Astrocyte of the hippocampus (primary cell): ENCODE data around the gene PTPRT.
A peak's percentile ranks its signal among the peaks of the same experiment; 100 is the strongest.
"Not testable (repeated sequence)": the region's sequence is repeated elsewhere in the genome, so short reads cannot be mapped to it uniquely, and the experiment has no call there.

ENCODE experiments used
- DNase-seq: peaks from one replicate; pipeline ENCODE4 v3.0.0; 2011; ENCODE audit warnings: low read depth, low spot score

PTPRT gene

DNA sequence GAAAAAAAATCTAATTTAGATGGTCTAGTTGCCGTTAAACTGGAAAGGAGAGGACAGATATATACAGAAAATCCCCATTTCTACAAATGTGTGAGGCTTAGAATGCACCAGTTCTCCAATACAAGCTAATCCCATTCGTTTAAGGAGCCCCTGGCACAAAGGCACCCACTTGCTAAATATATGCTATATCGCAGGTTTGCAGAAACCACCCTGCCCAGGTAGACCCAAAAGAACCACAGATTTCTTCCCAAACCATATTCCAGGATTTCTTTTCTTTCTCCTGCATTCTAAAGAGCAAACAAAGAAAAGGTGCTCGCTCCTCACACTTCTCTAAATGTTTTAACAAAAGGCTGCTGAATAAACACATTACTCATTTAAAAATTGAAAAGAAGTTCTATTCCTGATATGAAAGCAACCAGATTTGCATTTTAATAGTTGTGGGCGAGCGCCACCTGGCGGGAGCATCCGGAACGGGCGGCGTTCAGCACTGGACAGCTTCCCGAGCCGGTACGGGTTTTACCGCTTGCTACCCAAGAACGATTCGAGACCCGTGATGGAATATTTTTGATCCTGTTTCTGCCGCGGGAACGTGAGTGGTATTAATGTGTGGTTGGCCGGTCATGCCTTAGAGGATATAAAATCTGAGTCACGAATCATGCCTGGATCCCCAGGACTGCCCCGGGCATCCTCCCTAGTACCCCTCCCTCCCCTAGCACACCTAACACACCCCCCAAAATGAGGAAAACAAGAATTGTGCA is 2.1 kb downstream of the PTPRT start:
- DNase-seq, result peak; percentile 81

DNA sequence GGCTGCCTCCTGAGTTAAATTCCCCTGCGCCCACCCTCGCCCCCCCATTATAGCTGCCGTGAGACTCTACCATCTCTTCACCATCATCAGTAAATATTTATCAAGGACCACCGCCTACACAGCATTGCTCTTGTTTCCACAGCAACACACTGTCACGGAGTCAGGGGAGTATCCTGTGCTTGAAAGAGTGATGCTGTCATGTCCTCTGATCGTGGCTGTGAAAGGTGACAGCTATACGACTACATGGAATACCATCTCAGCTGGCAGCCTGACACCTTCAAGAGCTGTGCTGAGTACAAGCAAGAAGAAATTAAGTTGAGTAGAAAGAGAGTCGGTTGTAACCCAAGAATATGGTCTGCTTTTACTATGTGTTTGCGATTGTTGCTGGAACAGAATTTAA is 3.4 kb downstream of the PTPRT start:
- DNase-seq, result no peak

DNA sequence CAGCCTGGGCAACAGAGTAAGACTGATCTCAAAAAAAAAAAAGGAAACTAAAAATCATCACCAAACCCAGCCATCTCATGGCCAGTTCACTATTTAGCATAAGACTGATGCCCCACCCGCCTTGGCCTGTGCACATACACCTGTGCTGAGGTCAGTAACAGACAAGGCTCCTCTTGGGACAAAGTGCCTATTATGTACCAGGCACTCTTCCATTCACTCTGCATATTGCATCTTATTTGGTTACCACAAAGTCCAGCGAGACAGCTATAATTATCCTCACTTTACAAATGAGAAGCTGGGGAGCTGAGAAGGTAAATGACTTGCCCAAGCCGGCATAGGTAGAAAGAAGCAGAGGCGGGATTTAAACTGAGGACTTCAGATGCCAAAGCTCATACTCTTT is 3.8 kb downstream of the PTPRT start:
- DNase-seq, result no peak

DNA sequence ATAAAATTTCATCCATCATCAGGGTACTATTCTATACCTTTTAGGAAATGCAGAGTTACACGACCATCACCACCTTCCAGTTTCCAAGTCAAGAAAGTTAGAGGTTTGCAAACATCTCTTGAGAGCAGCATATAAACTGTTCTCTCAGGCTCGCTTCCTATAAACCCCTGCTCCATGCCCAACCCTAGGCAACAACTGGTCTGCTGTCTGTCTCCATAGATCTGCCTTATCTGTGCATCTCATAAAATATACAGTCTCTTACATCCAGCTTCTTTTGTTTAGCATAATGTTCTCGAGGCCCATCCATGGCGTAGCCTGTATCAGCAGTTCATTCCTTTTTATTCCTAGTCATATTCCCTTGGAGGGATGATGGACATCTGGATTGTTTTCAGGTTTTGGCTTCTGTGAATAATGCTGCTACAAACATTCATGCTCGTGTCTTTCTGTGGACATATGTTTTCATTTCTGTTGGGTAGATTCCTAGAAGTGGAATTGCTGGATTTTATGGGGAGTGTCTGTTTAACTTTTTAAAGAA is 6.1 kb downstream of the PTPRT start:
- DNase-seq, result no peak

DNA sequence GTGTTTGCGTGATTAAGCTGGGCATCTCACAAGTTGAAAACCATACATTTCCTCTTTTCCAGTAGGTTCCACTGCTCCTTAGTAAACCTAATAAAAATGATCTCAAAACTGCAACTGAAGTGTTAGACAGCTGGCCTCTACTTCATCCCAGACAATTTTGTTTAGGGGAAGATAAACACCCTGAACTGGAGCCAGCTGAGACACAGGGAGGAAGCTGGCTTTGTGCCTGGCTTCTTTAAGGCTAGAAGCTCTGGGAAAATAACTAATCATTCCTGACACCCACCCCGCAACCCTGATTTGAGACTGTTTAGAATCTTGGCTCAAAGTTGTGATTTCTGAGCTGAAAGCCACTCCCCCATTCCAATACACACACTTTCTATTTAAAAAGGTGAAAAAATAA is 11.6 kb downstream of the PTPRT start:
- DNase-seq, result no peak

DNA sequence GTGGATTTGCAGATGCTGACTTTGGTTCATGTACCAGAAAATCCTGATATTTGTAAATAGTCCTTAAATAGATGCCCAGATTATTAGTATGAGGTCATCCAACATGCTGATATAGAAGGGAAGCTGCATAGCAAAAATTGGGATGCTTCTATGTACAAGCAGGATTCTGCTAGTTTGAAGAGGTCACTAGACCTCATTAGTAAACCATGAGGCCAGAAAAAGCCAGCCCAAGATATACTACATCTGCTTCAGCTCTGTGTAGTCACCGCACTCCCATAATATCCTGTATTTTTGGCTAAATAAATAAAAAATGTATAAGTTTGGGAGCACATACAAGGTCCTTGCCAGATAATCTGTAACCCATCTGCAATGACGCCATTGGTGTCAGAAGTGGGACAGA is 13.0 kb downstream of the PTPRT start:
- DNase-seq, result no peak

DNA sequence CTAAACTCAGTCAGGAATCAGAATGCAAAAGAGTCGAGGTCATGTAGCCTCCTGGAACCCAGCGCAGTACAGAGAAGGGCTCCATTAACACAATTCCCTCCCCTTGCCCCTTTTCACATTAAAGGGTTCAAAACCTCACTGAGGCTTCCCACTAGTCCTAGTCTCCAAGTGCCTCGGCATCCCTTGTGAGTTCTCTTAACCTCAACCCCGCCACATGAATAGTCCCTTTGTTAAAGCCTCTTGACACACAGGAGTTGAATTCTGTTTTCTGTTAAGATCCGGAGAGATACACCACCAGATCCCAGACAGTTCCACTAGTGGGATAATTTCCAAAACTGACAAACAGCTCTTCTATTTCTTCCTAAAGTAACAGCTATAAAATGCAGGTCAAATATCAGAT is 17.8 kb downstream of the PTPRT start:
- DNase-seq, result no peak

DNA sequence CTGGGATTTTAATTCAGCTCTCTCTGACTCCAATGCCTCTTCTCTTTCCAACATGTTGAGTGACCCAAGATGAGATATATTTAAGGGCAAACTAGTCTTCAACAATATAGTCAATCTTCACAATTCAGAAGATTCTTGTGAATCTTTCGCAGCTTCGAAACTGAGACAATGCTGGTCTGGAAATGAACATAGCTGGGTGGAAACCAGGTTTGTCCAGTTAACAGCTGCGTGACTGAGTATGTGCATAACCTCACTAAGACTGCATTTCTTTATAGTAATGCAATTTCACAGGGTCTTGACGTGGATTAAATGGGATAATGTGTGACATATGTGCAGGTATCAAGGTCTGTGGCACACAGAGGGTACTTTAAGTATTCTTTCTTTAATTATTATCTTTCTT is 18.9 kb downstream of the PTPRT start:
- no peak for DNase-seq

DNA sequence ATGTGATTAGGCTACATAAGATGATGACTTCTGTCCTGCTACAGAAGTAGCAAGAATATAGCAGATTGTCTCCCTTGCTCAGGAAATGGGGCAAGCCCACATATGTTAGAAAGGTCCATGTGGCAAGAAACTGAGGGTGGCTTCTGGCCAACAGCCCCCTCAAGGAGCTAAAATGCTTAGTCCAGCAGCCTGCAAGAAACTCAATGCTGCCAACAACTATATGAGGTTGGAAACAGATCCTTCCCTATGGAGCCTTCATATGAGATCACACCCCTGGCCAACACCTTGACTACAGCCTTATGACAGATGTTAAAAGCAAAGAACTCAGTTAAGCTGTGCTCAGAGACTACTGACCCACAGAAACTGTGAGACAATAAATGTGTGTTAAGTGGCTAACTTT is 22.1 kb downstream of the PTPRT start:
- no peak for DNase-seq

DNA sequence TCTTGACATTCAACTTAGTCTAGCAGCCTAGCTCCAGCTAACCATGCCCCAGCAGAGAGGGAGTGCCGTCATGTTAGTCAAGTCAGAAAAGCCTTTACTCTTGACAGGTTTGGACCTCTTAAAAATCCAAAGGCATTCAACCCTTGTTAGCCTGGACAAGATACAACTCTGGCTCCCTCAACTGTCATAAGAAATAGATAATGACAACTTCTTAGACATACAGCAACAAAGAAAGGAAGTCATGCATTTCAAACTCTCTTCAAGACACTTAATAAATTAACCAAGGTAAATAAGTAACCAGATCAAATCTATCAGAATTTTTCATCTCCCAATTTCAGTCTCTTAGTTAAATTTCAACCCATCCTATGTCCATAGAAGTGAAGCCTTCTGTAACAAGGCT is 22.7 kb downstream of the PTPRT start:
- DNase-seq, result no peak

DNA sequence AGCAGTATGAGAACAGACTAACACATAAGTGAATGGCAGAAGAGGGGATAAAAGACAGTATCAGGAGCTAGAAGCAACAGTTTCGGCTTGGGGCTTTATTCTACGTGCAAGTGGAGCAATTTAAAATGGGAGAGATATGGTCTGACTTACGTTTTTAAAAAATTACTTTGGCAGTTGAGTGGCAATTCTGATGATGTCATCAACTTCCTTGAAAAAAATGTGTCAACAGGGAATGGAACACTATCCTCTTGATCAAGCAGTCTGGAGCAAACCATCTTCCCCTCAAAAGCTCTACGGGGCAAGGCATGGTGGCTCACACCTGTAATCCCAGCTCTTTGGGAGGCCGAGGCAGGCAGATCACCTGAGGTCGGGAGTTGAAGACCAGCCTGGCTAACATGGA is 24.1 kb downstream of the PTPRT start:
- no peak for DNase-seq

DNA sequence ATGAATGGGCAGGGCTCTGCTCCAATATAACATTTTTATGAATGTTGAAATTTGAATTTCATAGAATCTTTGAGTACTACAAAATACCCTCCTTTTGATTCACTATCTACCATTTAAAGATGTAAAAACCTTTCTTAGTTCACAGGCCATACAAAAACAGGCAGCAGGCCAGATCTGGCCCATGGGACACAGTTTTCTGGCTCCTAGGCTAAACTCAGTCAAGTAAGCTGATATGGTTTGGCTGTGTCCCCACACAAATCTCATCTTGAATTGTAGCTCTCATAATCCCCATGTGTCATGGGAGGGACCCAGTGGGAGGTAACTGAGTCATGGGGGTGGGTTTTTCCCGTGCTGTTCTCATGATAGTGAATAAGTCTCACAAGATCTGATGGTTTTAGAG is 25.0 kb downstream of the PTPRT start:
- DNase-seq, result not testable (repeated sequence)

DNA sequence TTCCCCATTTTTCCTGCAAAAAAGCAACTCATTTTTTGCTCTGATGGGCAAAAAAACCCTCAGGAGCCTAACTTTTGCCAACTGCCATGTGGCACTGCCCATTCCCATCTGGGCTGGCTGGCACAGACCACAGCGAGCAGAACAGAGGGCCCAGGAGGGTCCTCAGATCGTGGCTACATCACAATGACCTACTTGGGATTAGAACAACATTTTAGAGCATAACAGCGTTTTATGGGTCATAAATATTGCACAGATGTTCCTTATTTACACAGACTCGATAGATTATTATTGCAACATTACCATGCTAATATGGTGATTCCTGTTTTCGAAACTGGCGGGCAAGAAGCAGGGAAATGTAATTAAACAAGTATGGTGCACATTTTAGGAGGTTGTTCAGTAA is 28.0 kb downstream of the PTPRT start:
- DNase-seq, result no peak

DNA sequence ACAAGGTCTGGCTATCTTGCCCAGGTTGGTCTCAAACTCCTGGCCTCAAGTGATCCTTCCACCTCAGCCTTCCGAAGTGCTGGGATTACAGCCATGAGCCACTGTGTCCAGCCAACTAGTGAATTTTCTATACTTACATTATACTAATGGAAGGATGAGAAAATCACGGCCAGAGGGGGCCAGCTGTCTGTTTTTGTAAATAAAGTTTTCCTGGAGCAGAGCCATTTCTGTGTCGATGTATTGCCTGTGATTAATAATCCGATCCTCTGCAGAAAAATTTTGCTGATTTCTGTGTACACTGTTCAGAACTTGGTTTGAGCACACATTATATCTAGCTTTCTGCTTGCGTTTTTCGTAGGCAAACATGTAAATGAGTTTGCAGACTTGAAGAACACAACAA is 28.8 kb downstream of the PTPRT start:
- no peak for DNase-seq

DNA sequence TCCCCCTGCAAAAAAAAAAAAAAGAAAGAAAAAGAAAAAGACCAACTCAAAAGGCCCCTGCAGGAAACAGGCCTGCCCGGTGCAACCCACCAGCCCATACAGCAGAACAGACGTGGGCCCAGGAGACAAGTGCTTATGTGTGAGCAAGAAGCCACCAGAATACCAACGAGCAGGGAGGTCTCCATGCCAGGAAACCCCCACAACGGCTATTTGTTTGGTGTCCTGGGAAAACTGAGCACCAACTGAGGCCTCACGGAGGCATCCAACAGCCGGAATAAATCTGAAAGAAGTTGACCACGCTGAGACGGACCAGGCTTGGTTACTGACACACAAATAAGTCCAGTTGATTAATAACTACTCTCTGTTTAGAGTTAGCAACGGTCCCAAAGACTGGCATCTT is 29.7 kb downstream of the PTPRT start:
- DNase-seq, result no peak

DNA sequence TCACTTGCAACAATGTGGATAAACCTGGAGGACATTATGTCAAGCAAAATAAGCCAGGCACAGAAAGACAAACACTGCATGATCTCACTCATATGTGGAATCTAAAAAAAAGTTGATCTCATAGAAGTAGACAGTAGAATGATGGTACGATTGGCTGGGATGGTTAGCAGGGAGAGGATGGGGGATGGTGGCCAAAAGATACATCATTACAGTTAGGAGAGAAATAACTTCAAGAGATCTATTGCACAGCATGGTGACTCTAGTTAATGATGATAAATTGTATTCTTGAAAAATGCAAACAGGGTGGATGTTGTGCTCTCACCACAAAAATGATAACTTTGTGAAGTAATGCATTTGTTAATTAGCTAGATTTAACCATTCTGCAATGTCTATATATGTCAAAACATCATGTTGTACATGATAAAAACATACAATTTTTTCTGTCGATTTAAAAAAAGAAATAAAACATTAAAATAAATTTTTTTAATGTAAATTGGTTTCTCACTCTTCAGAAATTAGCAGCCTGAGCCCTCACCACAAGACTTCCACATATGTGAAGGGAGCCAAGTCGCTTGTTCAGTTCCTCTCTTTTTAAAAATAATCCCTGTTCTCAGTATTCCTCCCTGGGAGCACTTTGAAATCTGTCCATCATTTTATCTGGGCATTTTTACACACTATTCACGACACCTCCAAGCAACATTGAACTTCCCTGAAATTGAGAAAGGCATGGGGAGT is 34.2 kb downstream of the PTPRT start:
- DNase-seq, result no peak

DNA sequence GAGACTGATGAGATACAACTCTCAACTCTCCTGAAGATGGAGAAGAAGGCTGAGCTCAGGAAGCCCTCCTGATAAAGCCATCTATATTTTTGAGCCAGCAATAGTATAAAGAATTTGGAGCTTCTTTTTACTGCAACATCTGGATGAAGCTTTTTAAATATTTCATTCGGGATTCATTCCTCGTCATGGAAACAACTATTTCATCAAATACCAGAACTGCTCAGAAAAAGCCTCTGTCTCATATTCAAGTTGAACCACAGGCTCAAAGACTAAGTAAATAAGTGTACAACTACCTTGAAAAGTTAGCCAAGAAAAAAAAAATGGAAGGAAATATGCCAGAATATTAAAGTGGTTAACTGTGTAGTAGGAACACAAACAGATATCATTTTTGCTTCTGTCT is 37.8 kb downstream of the PTPRT start:
- no peak for DNase-seq

DNA sequence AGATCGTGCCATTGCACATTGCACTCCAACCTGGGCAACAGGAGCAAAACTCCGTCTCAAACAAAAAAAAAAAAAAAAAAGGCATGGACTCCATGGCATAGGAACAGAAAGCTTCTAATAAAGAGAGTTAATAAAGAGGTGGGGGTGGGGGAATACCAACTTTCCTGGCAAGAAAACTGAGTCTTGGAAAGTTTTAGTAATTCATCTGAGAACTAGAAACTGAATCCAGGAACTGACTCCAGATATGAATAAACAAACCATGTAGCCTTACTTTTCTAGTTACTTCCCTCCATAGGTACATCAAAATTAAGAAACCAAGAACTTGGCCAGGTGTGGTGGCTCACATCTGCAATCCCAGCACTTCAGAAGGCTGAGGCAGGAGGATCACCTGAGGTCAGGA is 38.5 kb downstream of the PTPRT start:
- no peak for DNase-seq

DNA sequence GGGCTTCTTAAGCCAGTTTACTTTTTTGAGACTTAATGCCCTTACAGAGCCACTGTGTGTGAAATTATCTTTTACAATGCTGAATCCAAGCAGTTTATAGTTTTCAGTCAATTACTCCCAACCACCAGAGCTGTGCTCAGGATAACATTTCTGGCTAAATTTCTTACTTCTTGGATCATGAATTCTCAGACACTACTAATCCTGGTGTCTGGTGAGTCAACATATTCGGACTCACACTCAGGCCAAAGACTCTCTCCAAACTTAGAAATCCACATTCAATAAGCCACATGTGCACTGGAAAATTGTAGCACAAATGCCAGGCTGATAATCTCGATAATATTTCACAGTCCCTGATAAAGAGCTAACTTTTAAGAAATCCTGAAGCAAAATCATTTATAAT is 49.0 kb downstream of the PTPRT start:
- no peak for DNase-seq

DNA sequence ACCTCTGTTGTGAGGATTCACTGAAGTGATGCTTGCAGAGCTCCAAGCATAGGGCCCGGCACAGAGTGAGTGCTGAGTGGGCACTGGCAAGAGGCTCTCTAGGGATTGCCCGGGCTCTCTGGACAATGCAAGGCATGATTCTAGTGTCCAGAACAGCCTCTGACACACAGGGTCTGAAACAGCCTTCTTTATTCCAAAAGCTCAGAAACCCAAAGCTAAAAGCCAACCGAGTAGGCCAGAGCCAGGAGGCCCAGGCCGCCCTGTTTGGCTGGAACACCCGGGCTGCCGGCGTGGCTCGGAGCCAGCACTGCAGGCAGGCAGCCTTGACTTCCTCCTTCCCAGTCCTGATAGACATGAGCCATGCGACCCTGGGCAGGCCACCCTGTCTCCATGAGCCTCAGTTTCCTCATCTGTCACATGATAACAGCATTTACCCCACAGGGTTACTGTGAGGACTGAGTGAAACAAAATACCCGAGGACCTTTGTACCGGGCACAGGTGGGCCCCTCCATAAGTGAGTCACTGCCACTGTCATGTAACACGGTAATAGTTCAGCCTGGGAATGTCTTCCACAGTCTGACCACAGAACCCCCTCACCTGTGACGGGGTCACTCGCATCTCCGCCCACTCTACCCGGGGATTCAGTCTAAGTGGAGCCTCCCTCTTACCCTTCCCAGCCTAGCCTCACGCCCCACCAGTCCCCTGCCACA is 51.5 kb downstream of the PTPRT start:
- no peak for DNase-seq

DNA sequence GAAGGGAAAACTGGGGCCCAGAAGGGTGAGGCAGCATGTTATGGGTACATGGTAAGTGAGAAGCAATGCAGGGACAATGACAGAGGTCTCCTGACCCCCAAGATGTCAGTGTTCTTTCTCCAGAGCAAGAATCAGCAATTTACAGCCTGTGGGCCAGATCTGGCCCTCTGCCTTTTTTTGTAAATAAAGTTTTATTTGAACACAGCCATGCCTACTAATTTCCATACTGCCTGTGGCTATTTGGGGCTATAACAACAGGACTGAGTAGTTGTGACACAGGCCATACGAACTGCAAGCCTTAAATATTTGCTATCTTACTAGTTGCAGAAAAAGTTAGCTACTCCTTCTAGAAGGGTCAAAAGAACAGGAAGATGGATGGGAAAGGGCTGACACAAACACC is 52.5 kb downstream of the PTPRT start:
- no peak for DNase-seq

DNA sequence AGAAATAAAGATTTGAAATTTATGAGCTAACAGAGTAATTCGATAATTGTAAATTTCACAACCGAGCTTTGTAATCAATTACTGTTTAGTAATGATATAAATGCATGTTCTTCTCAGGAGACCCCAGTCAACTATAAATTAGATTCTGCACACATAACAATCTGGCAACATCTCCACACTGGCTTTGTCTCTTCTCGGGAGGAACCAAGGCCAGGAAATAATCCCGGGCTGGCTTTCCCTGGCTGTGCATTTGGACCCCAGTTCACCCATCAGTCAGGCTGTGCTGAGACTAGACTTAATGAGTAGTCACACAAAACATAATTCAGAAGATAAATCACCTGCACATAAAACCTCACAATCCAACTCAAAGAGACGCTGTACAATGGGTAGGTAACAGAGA is 65.5 kb downstream of the PTPRT start:
- no peak for DNase-seq

DNA sequence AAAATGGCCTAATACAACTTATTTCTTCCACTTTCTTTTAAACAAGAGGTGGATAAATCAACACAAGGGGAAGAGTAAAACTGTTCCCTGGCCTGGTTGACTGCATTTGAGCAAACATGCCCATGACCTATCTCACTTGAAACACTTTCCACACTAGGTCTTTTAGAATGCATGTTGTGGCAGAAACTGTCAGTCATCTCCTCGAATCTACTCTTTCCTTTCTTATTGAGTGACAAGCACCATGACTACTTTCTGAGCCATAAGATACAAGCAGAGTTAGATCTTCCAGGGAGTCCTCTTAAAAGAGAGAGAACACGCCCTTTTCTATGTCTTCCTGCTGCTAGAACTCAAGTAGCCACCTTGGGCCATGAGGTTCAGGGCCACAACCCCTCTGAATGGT is 66.5 kb downstream of the PTPRT start:
- no peak for DNase-seq
